ENCODE results near the gene CD44.

Gene CD44

DNA sequence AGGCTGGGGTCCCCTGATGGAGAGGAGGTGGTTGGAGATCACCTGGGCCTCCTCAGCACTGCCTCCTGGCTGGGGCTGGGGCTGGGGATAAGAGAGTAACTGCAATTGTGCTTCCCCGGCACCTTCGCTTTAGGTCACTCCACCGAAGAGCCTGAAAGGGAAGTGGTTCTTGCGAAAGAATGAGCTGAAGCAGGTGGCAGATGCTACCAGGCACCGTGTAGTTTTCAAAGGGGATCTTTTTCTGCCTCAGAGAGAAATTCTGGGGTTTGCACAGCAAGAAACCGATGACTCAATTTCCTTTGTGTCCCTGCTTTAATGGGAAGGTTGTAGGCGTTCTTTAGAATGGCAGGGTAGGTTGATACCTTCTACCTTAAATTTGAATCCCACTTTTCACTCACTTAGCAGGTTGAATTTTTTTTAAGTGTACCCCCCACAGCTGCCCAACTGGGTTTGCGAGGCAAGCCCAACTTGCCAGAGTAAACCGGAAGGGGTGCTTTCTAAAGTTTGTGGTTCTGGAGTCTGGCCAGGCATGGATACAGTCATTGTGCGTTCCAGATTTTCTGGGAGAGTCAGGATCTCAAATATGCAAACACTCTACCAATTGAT is 5.3 kb downstream of the CD44 start:
- TF ChIP-seq CTCF (IDR thresholded peaks at IDR 0.05; ENCODE audit: low read depth, low read length, missing control alignments), result peak; percentile 22
- peak; percentile 88 for DNase-seq (ENCODE audit: low read depth)
- H3K4me3 ChIP-seq (ENCODE audit: low read depth, low read length), result peak overlapping the region; percentile 90

DNA sequence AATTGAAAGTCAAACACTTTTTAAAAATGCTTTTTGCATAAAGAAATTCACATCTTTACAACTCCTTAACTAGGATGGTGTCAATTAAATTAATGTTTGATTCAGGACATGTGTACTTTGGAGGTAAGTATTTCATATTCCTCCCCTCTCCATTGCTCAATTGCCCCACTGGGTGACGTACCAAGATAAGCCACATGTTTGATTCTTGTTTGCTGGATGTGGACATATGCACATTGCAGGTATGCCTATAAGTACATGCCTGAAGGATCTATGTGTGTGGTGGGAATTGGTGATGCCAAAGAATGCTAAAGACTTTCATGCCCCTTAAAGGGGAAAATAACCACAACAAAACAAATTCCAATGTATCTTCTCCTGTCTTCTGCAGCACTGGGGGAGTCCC is 5.8 kb downstream of the CD44 start:
- TF ChIP-seq CTCF (IDR thresholded peaks at IDR 0.05; ENCODE audit: low read depth, low read length, missing control alignments), result no peak
- DNase-seq (ENCODE audit: low read depth), result no peak
- peak overlapping the region; percentile 41; the same call in 1 of the 2 replicates for H3K4me3 ChIP-seq (ENCODE audit: low read depth, low read length)

- peak overlapping the region; percentile 37 for H3K4me3 ChIP-seq (ENCODE audit: low read depth, low read length)
- DNase-seq (ENCODE audit: low read depth), result peak; percentile 84
- peak; percentile 26 for TF ChIP-seq CTCF (IDR thresholded peaks at IDR 0.05; ENCODE audit: low read depth, low read length, missing control alignments)
Observed at GRCh38 chr11:35145271-35145670, 6.3 kb downstream of the CD44 start.

DNA sequence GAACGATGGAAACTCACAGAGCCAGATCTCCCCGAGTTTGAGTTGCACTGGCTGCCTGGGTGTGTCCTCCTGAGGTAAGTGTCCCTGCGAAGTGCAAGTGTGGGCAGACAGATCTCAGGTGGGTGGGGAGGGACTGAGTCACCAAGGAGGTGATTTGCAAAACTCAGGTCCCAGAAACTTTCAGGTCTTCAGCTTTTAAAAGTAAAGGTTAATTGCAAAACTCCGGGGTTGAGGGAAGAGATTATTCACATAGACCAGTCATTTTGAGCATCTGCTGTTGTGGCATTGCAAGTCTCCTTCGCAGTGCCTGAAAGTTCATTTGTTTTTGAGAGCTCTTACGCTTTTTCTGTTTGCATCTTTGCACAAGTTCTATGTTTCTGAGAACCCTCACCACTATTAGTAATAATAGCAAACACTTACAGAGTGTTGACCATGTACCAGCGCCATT is 7.1 kb downstream of the CD44 start:
- no peak for TF ChIP-seq CTCF (IDR thresholded peaks at IDR 0.05; ENCODE audit: low read depth, low read length, missing control alignments)
- H3K4me3 ChIP-seq (ENCODE audit: low read depth, low read length), result no peak overlapping the region; the same call in 1 of the 2 replicates
- DNase-seq (ENCODE audit: low read depth), result peak; percentile 90

GRCh38 chr11:35146711-35147110 is 7.7 kb downstream of the CD44 start:
- DNase-seq (ENCODE audit: low read depth), result no peak
- TF ChIP-seq CTCF (IDR thresholded peaks at IDR 0.05; ENCODE audit: low read depth, low read length, missing control alignments), result no peak
- no peak overlapping the region; the same call in 1 of the 2 replicates for H3K4me3 ChIP-seq (ENCODE audit: low read depth, low read length)

- no peak for TF ChIP-seq CTCF (IDR thresholded peaks at IDR 0.05; ENCODE audit: low read depth, low read length, missing control alignments)
- no peak overlapping the region for H3K4me3 ChIP-seq (ENCODE audit: low read depth, low read length)
- no peak for DNase-seq (ENCODE audit: low read depth)
Observed at GRCh38 chr11:35147235-35147634, 8.3 kb downstream of the CD44 start.
